ENCODE data around the gene NSMCE1. TPM values are rescaled to one million over a fixed set of nuclear protein-coding genes. Genes with fewer than 3 reads are reported as not detected.
A peak's percentile ranks its signal among the peaks of the same experiment; 100 is the strongest.
"Not testable (repeated sequence)": the region's sequence is repeated elsewhere in the genome, so short reads cannot be mapped to it uniquely, and the experiment has no call there.

NSMCE1 gene
- total and polyA plus RNA-seq, 7 experiments from 2014 or later: 45.5 to 220 (median 71.7) TPM

DNA sequence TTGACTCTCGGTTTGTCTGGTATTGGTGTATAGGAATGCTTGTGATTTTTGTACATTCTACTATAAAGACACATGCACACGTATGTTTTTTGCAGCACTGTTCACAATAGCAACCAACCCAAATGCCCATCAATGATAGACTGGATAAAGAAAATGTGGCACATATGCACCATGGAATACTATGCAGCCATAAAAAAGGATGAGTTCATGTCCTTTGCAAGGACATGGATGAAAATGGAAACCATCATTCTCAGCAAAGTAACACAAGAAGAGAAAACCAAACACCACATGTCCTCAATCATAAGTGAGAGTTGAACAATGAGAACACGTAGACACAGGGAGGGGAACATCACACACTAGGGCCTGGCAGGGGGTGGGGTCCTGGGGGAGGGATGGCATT is 67.7 kb downstream of the NSMCE1 start:
- H3K27me3 ChIP-seq (ENCODE audit: control insufficient read depth in 2 of 2, insufficient read depth in 2 of 2, low read length in 2 of 2); H3K27me3 Mint-ChIP-seq; H3K36me3 ChIP-seq (ENCODE audit: control insufficient read depth in 2 of 3, insufficient read depth in 3 of 3, low read length in 3 of 3); H3K4me3 ChIP-seq (ENCODE audit: low read length); ATAC-seq; DNase-seq; H3K27ac ChIP-seq (ENCODE audit: low read depth, low read length); H3K9me3 ChIP-seq (ENCODE audit: control insufficient read depth in 2 of 3, low read length in 3 of 3): not testable (repeated sequence)
- peaks cover 0 to 11% (median 0%) of the 10 kb centered on the region in 11 donors for H3K9me3 Mint-ChIP-seq
- peaks cover 59 to 92% (median 82%) of the 10 kb centered on the region in 7 donors for H3K4me1 Mint-ChIP-seq
- CTCF ChIA-PET: interaction anchor here (7.8 kb wide), 1 partner anchor 21 kb away, joined by 91 read pairs; no protein-coding TSS in a partner anchor
- H3K27ac Mint-ChIP-seq: peak overlapping the region; percentile 93 to 99 (median 95)
- intact Hi-C loops (cut with micrococcal nuclease): loop anchor here in 1 of 2 donors (5.0 kb wide), 1 partner anchor 34 kb away; no protein-coding TSS in a partner anchor
- peaks cover 57 to 77% of the 10 kb centered on the region in 2 donors for H3K4me1 ChIP-seq (ENCODE audit: control insufficient read depth in 2 of 2, insufficient read depth in 2 of 2, low read length in 2 of 2)
- H3K4me3 Mint-ChIP-seq: peak overlapping the region in 8 of 10 donors; percentile 44 to 79 (median 77)
- POLR2A ChIA-PET: interaction anchor here (1.3 to 6.6 kb wide), 3 partner anchors 9 to 166 kb away, joined by 4 to 128 read pairs (median 42); no protein-coding TSS in a partner anchor
- peaks cover 0 to 21% (median 0%) of the 10 kb centered on the region in 5 donors for H3K36me3 Mint-ChIP-seq

DNA sequence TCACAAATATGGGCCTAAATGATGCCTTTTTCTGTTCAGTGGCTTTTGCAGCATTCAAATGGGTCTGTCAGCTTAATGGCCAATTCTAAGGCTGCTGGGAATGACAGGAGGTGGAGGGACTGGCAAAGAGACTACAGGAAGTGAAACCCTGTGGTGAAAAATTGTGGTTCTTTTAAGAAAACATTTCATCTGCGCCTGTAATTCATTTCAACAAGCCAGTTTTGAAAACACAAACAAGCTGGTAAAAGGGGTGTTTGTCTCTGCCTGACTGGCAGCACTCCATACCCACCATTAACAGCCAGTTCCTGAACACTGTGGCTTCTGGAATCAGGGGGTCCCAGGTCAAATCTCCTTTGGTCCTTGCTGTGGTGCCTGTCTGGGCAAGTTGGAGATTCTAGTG is 68.8 kb downstream of the NSMCE1 start:
- intact Hi-C loops (cut with micrococcal nuclease): loop anchor here (1.0 to 10.0 kb wide), 3 partner anchors 20 to 1015 kb away; partner anchors contain the start of gene XPO6 (in 1 of the 2)
- Mint-ChIP-seq H3K4me3 (peak overlapping the region; percentile 67 to 79 (median 77)), H3K36me3 (peaks cover 0 to 29% (median 0%) of the 10 kb centered on the region in 5 donors), H3K4me1 (peaks cover 65 to 95% (median 90%) of the 10 kb centered on the region in 7 donors), H3K27ac (peak overlapping the region; percentile 93 to 99 (median 95)), H3K27me3 (peaks cover 0 to 3% (median 0%) of the 10 kb centered on the region in 5 donors), H3K9me3 (peaks cover 0 to 13% (median 0%) of the 10 kb centered on the region in 11 donors)
- H3K4me3 ChIP-seq (ENCODE audit: low read length): peak overlapping the region; percentile 29
- peak in 7 of 9 donors; percentile 51 to 76 (median 68) for DNase-seq
- no peaks in the 10 kb centered on the region for H3K9me3 ChIP-seq (ENCODE audit: control insufficient read depth in 2 of 3, low read length in 3 of 3)
- H3K36me3 ChIP-seq (ENCODE audit: control insufficient read depth in 2 of 3, insufficient read depth in 3 of 3, low read length in 3 of 3): no peaks in the 10 kb centered on the region
- ChIA-PET CTCF (interaction anchor here (0.6 to 7.8 kb wide), 11 partner anchors 20 to 263 kb away, joined by 3 to 91 read pairs (median 4); no protein-coding TSS in a partner anchor), POLR2A (interaction anchor here (0.6 to 5.7 kb wide), 15 partner anchors 9 to 207 kb away, joined by 3 to 59 read pairs (median 4); no protein-coding TSS in a partner anchor)
- peaks cover 67 to 86% of the 10 kb centered on the region in 2 donors for H3K4me1 ChIP-seq (ENCODE audit: control insufficient read depth in 2 of 2, insufficient read depth in 2 of 2, low read length in 2 of 2)
- no peak for ATAC-seq
- H3K27me3 ChIP-seq (ENCODE audit: control insufficient read depth in 2 of 2, insufficient read depth in 2 of 2, low read length in 2 of 2): no peaks in the 10 kb centered on the region
- H3K27ac ChIP-seq (ENCODE audit: low read depth, low read length): peak overlapping the region; percentile 66

GRCh38 chr16:27199235-27199586 is 69.4 kb downstream of the NSMCE1 start:
- H3K4me3 Mint-ChIP-seq: peak overlapping the region in 8 of 10 donors; percentile 9 to 79 (median 58)
- peaks cover 0 to 3% (median 0%) of the 10 kb centered on the region in 5 donors for H3K27me3 Mint-ChIP-seq
- Histone ChIP-seq H3K4me1 (ENCODE audit: control insufficient read depth in 2 of 2, insufficient read depth in 2 of 2, low read length in 2 of 2) (peaks cover 64 to 85% of the 10 kb centered on the region in 2 donors), H3K9me3 (ENCODE audit: control insufficient read depth in 2 of 3, low read length in 3 of 3) (no peaks in the 10 kb centered on the region), H3K27ac (ENCODE audit: low read depth, low read length) (peak overlapping the region; percentile 26), H3K36me3 (ENCODE audit: control insufficient read depth in 2 of 3, insufficient read depth in 3 of 3, low read length in 3 of 3) (no peaks in the 10 kb centered on the region), H3K4me3 (ENCODE audit: low read length) (peak overlapping the region; percentile 2), H3K27me3 (ENCODE audit: control insufficient read depth in 2 of 2, insufficient read depth in 2 of 2, low read length in 2 of 2) (no peaks in the 10 kb centered on the region)
- H3K27ac Mint-ChIP-seq: peak overlapping the region; percentile 87 to 99 (median 95)
- peaks cover 0 to 17% (median 2%) of the 10 kb centered on the region in 11 donors for H3K9me3 Mint-ChIP-seq
- H3K4me1 Mint-ChIP-seq: peaks cover 63 to 96% (median 91%) of the 10 kb centered on the region in 7 donors
- H3K36me3 Mint-ChIP-seq: peaks cover 0 to 33% (median 0%) of the 10 kb centered on the region in 5 donors
- ATAC-seq (no peak), DNase-seq (no peak)
- intact Hi-C loops (cut with micrococcal nuclease): loop anchor here (1.0 to 10.0 kb wide), 2 partner anchors 20 to 1016 kb away; partner anchors contain the start of gene XPO6 (in 1 of the 2)
- ChIA-PET POLR2A (interaction anchor here (0.6 to 5.7 kb wide), 13 partner anchors 9 to 208 kb away, joined by 3 to 59 read pairs (median 3); no protein-coding TSS in a partner anchor), CTCF (interaction anchor here (0.6 to 7.8 kb wide), 11 partner anchors 19 to 263 kb away, joined by 3 to 91 read pairs (median 4); no protein-coding TSS in a partner anchor)

GRCh38 chr16:27198451-27199234 is 69.9 kb downstream of the NSMCE1 start:
- intact Hi-C loops (cut with micrococcal nuclease): loop anchor here (1.0 to 10.0 kb wide), 2 partner anchors 19 to 1016 kb away; partner anchors contain the start of gene XPO6 (in 1 of the 2)
- H3K4me1 ChIP-seq (ENCODE audit: control insufficient read depth in 2 of 2, insufficient read depth in 2 of 2, low read length in 2 of 2): peaks cover 61 to 89% of the 10 kb centered on the region in 2 donors
- ChIA-PET CTCF (interaction anchor here (1.2 to 7.8 kb wide), 7 partner anchors 19 to 169 kb away, joined by 5 to 91 read pairs (median 6); no protein-coding TSS in a partner anchor), POLR2A (interaction anchor here (1.0 to 5.7 kb wide), 9 partner anchors 19 to 175 kb away, joined by 3 to 59 read pairs (median 6); no protein-coding TSS in a partner anchor)
- no peaks in the 10 kb centered on the region for H3K27me3 ChIP-seq (ENCODE audit: control insufficient read depth in 2 of 2, insufficient read depth in 2 of 2, low read length in 2 of 2)
- ATAC-seq (no peak), DNase-seq (no peak)
- Mint-ChIP-seq H3K36me3 (peaks cover 0 to 32% (median 0%) of the 10 kb centered on the region in 5 donors), H3K9me3 (peaks cover 0 to 17% (median 2%) of the 10 kb centered on the region in 11 donors), H3K27ac (peak overlapping the region; percentile 87 to 99 (median 95)), H3K4me1 (peaks cover 61 to 97% (median 91%) of the 10 kb centered on the region in 7 donors), H3K4me3 (peak overlapping the region in 6 of 10 donors; percentile 17 to 79 (median 49)), H3K27me3 (peaks cover 0 to 1% (median 0%) of the 10 kb centered on the region in 5 donors)
- H3K27ac ChIP-seq (ENCODE audit: low read depth, low read length): peak overlapping the region; percentile 26
- no peaks in the 10 kb centered on the region for H3K36me3 ChIP-seq (ENCODE audit: control insufficient read depth in 2 of 3, insufficient read depth in 3 of 3, low read length in 3 of 3)
- H3K4me3 ChIP-seq (ENCODE audit: low read length): peak overlapping the region; percentile 2
- H3K9me3 ChIP-seq (ENCODE audit: control insufficient read depth in 2 of 3, low read length in 3 of 3): no peaks in the 10 kb centered on the region

GRCh38 chr16:27197004-27197403 is 71.6 kb downstream of the NSMCE1 start:
- Mint-ChIP-seq H3K9me3 (peaks cover 0 to 20% (median 2%) of the 10 kb centered on the region in 11 donors), H3K27ac (peak overlapping the region; percentile 59 to 99 (median 95)), H3K27me3 (no peaks in the 10 kb centered on the region), H3K4me3 (peak overlapping the region in 9 of 10 donors; percentile 14 to 79 (median 41)), H3K4me1 (peaks cover 57 to 91% (median 82%) of the 10 kb centered on the region in 7 donors), H3K36me3 (peaks cover 0 to 33% (median 0%) of the 10 kb centered on the region in 5 donors)
- H3K27me3 ChIP-seq (ENCODE audit: control insufficient read depth in 2 of 2, insufficient read depth in 2 of 2, low read length in 2 of 2): no peaks in the 10 kb centered on the region
- CTCF ChIA-PET: interaction anchor here (0.5 to 7.8 kb wide), 8 partner anchors 9 to 41 kb away, joined by 3 to 91 read pairs (median 8); no protein-coding TSS in a partner anchor
- ATAC-seq (no peak), DNase-seq (no peak)
- intact Hi-C loops (cut with micrococcal nuclease): loop anchor here in 1 of 2 donors (10.0 kb wide), 1 partner anchor 1018 kb away; the partner anchor contains the start of gene XPO6
- peak overlapping the region; percentile 73 for H3K27ac ChIP-seq (ENCODE audit: low read depth, low read length)
- H3K4me3 ChIP-seq (ENCODE audit: low read length): no peak overlapping the region
- POLR2A ChIA-PET: interaction anchor here (0.6 to 5.7 kb wide), 11 partner anchors 8 to 171 kb away, joined by 3 to 59 read pairs (median 7); partner anchors contain the start of gene NSMCE1
- no peaks in the 10 kb centered on the region for H3K36me3 ChIP-seq (ENCODE audit: control insufficient read depth in 2 of 3, insufficient read depth in 3 of 3, low read length in 3 of 3)
- H3K4me1 ChIP-seq (ENCODE audit: control insufficient read depth in 2 of 2, insufficient read depth in 2 of 2, low read length in 2 of 2): peaks cover 54 to 76% of the 10 kb centered on the region in 2 donors
- no peaks in the 10 kb centered on the region for H3K9me3 ChIP-seq (ENCODE audit: control insufficient read depth in 2 of 3, low read length in 3 of 3)
